Common myeloid progenitor, CD34-positive (primary cell): ENCODE measurements around the gene CAVIN3. TPM values are rescaled to one million over a fixed set of nuclear protein-coding genes. Genes with fewer than 3 reads are reported as not detected.
A peak's percentile ranks its signal among the peaks of the same experiment; 100 is the strongest.

Experiments used
- CTCF ChIA-PET: fragments of 350-600 bp; sonication (Branson Sonifier 250); formaldehyde crosslinking; loops from one replicate; lab custom pipeline; 2021; ENCODE audit warnings: antibody characterized with exemption; lab: Charles Lee
- POLR2A ChIA-PET: fragments of 350-600 bp; sonication (Branson Sonifier 250); formaldehyde crosslinking; loops from one replicate; lab custom pipeline; 2021; ENCODE audit warnings: antibody characterized with exemption; lab: Charles Lee
- DNase-seq, 3 donors: peaks; one replicate each; pipeline versions ENCODE4 v3.0.0 to v3.0.0-alpha.2; 2013
- H3K27ac ChIP-seq, 2 experiments: 1 replicate in 1 of 2; 2 replicates in 1 of 2; pipeline ENCODE4 v1.7.0; 2013; ENCODE audit warnings: inconsistent platforms in 2 of 2, low read length in 2 of 2, mild to moderate bottlenecking in 2 of 2, low read depth in 1 of 2, moderate library complexity in 1 of 2; ENCODE audit not compliant: severe bottlenecking in 2 of 2, insufficient read depth in 1 of 2, poor library complexity in 1 of 2
- H3K27me3 ChIP-seq, 5 experiments: replicated peaks in 2 of 5; 1 replicate in 3 of 5; 2 replicates in 2 of 5; pipeline versions ENCODE4 v1.6.1 to v1.7.0; 2013; ENCODE audit warnings: low read length in 4 of 5, mild to moderate bottlenecking in 2 of 5, moderate library complexity in 2 of 5, inconsistent platforms in 1 of 5; ENCODE audit not compliant: insufficient read depth in 5 of 5, control insufficient read depth in 4 of 5
- H3K36me3 ChIP-seq, 4 experiments: 1 replicate in 2 of 4; 2 replicates in 2 of 4; pipeline versions ENCODE4 v1.6.1 to v1.7.0; 2013; ENCODE audit warnings: low read length in 3 of 4, control low read depth in 1 of 4, mild to moderate bottlenecking in 1 of 4; ENCODE audit not compliant: control insufficient read depth in 4 of 4, insufficient read depth in 4 of 4
- H3K4me1 ChIP-seq, 4 experiments: 1 replicate in 3 of 4; 2 replicates in 1 of 4; pipeline versions ENCODE4 v1.6.1 to v1.7.1; 2013; ENCODE audit warnings: low read length in 3 of 4, mild to moderate bottlenecking in 3 of 4, control low read depth in 1 of 4, inconsistent platforms in 1 of 4, moderate library complexity in 1 of 4; ENCODE audit not compliant: control insufficient read depth in 4 of 4, insufficient read depth in 4 of 4; ENCODE audit errors: control extremely low read depth in 1 of 4
- H3K4me3 ChIP-seq, 7 experiments: 1 replicate in 4 of 7; 2 replicates in 3 of 7; pipeline versions ENCODE4 v1.5.1 to v1.7.0; 2013; ENCODE audit warnings: mild to moderate bottlenecking in 7 of 7, low read length in 6 of 7, moderate library complexity in 6 of 7, inconsistent platforms in 2 of 7, low read depth in 2 of 7, control low read depth in 1 of 7; ENCODE audit not compliant: insufficient read depth in 4 of 7, control insufficient read depth in 1 of 7; ENCODE audit errors: extremely low read depth in 1 of 7
- H3K9me3 ChIP-seq, 5 experiments: 1 replicate in 4 of 5; 2 replicates in 1 of 5; pipeline versions ENCODE4 v1.6.1 to v1.7.1; 2013; ENCODE audit warnings: low read length in 4 of 5, mild to moderate bottlenecking in 2 of 5, inconsistent platforms in 1 of 5, low read depth in 1 of 5, moderate library complexity in 1 of 5; ENCODE audit not compliant: control insufficient read depth in 4 of 5, insufficient read depth in 2 of 5; ENCODE audit errors: control extremely low read depth in 1 of 5
- WGBS: methylation state at CpG from one replicate; pipeline ENCODE4 v1.1.5; 2013; ENCODE audit not compliant: insufficient coverage; 5-methylcytosine and 5-hydroxymethylcytosine counted together
- polyA plus RNA-seq: library from polyadenylated mRNA; unstranded; fragments of 120-200 nt; gene quantifications from one replicate; pipeline ENCODE4 v1.2.1, GENCODE V29; 2013

The CAVIN3 gene
- 0.04 TPM for polyA plus RNA-seq

- peak; percentile 20 to 64 (median 59) for DNase-seq
- no peaks in the 10 kb centered on the region for H3K9me3 ChIP-seq
- H3K36me3 ChIP-seq: no peaks in the 10 kb centered on the region
- H3K4me3 ChIP-seq: peak within 1 kb of the TSS in 6 of 7 experiments; percentile 2 to 69 (median 58)
- H3K4me1 ChIP-seq: peaks cover 0 to 24% (median 16%) of the 10 kb centered on the region in 4 experiments
- ChIA-PET POLR2A (no interaction called here), CTCF (interaction anchor here (1.3 to 7.5 kb wide), 3 partner anchors 27 to 297 kb away, joined by 3 to 35 read pairs (median 5); no protein-coding TSS in a partner anchor)
- H3K27me3 ChIP-seq: peaks cover 14 to 56% (median 31%) of the 10 kb centered on the region in 5 experiments
- 5% methylated on average over 41 of the region's 44 CpGs for WGBS
- no peak within 1 kb of the TSS for H3K27ac ChIP-seq
Measured at GRCh38 chr11:6320411-6321155, at the start of gene CAVIN3. TSS of gene CAVIN3 (minus strand) at chr11:6320501. CDS start at chr11:6320476, 25 bp downstream.

- Histone ChIP-seq H3K27ac (no peak overlapping the region), H3K27me3 (no peaks in the 10 kb centered on the region), H3K36me3 (no peaks in the 10 kb centered on the region), H3K4me1 (no peaks in the 10 kb centered on the region), H3K4me3 (no peak overlapping the region), H3K9me3 (no peaks in the 10 kb centered on the region)
- POLR2A ChIA-PET: no interaction called here
- DNase-seq: no peak
- CTCF ChIA-PET: interaction anchor here (0.9 kb wide), 1 partner anchor 343 kb away, joined by 3 read pairs; no protein-coding TSS in a partner anchor
- WGBS: 85% methylated on average over 2 of the region's 2 CpGs
Measured at GRCh38 chr11:6365659-6366058, 45.4 kb upstream of the CAVIN3 start.

- H3K4me3 ChIP-seq: no peak overlapping the region
- WGBS: 86% methylated on average over 6 of the region's 6 CpGs
- no peaks in the 10 kb centered on the region for H3K36me3 ChIP-seq
- no peaks in the 10 kb centered on the region for H3K4me1 ChIP-seq
- ChIA-PET POLR2A (interaction anchor here (0.5 kb wide), 1 partner anchor 158 kb away, joined by 3 read pairs; no protein-coding TSS in a partner anchor), CTCF (interaction anchor here (0.6 to 4.8 kb wide), 33 partner anchors 9 to 761 kb away, joined by 3 to 32 read pairs (median 4); partner anchors contain the start of gene APBB1)
- no peak overlapping the region for H3K27ac ChIP-seq
- peak; percentile 51 to 79 (median 74) for DNase-seq
- H3K27me3 ChIP-seq: peaks cover 0 to 2% (median 0%) of the 10 kb centered on the region in 5 experiments
- H3K9me3 ChIP-seq: no peaks in the 10 kb centered on the region
Measured at GRCh38 chr11:6362873-6363678, 42.8 kb upstream of the CAVIN3 start.

- Histone ChIP-seq H3K27ac (no peak overlapping the region), H3K36me3 (no peaks in the 10 kb centered on the region), H3K9me3 (no peaks in the 10 kb centered on the region), H3K27me3 (peaks cover 0 to 5% (median 0%) of the 10 kb centered on the region in 5 experiments), H3K4me3 (no peak overlapping the region), H3K4me1 (no peaks in the 10 kb centered on the region)
- CTCF ChIA-PET: interaction anchor here (0.6 to 4.8 kb wide), 29 partner anchors 8 to 760 kb away, joined by 3 to 32 read pairs (median 5); partner anchors contain the start of gene APBB1
- no peak for DNase-seq
- POLR2A ChIA-PET: no interaction called here
- 90% methylated on average over 5 of the region's 5 CpGs for WGBS
Measured at GRCh38 chr11:6362185-6362872, 42.0 kb upstream of the CAVIN3 start.

- Histone ChIP-seq H3K4me1 (no peaks in the 10 kb centered on the region), H3K27me3 (peaks cover 0 to 5% (median 0%) of the 10 kb centered on the region in 5 experiments), H3K36me3 (no peaks in the 10 kb centered on the region), H3K27ac (no peak overlapping the region), H3K9me3 (no peaks in the 10 kb centered on the region), H3K4me3 (no peak overlapping the region)
- POLR2A ChIA-PET: no interaction called here
- DNase-seq: no peak
- CTCF ChIA-PET: interaction anchor here (0.7 to 4.8 kb wide), 4 partner anchors 9 to 46 kb away, joined by 3 to 32 read pairs (median 4); no protein-coding TSS in a partner anchor
- WGBS: 94% methylated on average over 3 of the region's 3 CpGs
Measured at GRCh38 chr11:6360183-6360582, 39.9 kb upstream of the CAVIN3 start.

- no peaks in the 10 kb centered on the region for H3K4me1 ChIP-seq
- no peak overlapping the region for H3K27ac ChIP-seq
- no peaks in the 10 kb centered on the region for H3K36me3 ChIP-seq
- POLR2A ChIA-PET: interaction anchor here (0.6 kb wide), 1 partner anchor 77 kb away, joined by 3 read pairs; no protein-coding TSS in a partner anchor
- H3K4me3 ChIP-seq: no peak overlapping the region
- H3K9me3 ChIP-seq: no peaks in the 10 kb centered on the region
- peak in 1 of 3 donors; percentile 12 for DNase-seq
- WGBS: 99% methylated on average over 7 of the region's 9 CpGs
- CTCF ChIA-PET: interaction anchor here (0.6 to 0.8 kb wide), 2 partner anchors 41 to 106 kb away, joined by 3 read pairs; no protein-coding TSS in a partner anchor
- peaks cover 0 to 5% (median 0%) of the 10 kb centered on the region in 5 experiments for H3K27me3 ChIP-seq
Measured at GRCh38 chr11:6357222-6357621, 36.9 kb upstream of the CAVIN3 start.
